Measurements from ENCODE around the gene FBH1. TPM values are rescaled to one million over a fixed set of nuclear protein-coding genes. Genes with fewer than 3 reads are reported as not detected.

The FBH1 gene
- total and polyA plus RNA-seq, 10 of the 15 experiments (the other 5 are each of a cell fraction or from before 2014, with no cell fraction given), result 6.1 to 67.6 (median 47.2) TPM

DNA sequence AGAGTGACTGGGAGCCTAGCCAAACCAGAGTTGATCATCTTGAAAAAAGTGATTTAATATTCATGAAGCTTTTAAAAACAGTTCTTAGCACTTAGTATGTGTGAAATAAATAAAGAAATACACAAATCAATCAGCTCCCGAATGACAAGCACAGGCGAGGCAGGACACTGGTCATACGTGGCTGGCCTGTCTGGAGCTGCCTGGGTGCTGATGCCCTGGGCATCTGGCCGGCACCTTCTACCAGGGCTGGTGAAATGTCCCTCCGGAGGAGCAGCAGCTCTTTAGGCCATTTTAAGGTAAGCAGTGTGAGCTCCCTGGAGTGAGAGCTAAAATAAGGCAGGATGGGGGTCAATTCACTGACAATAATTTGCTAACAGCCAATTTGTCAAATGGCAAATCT is 63.6 kb downstream of the FBH1 start:
- no peak for DNase-seq (ENCODE audit: low read depth, low spot score)
- H3K4me1 ChIP-seq (ENCODE audit: control insufficient read depth, insufficient read depth, low read length), result no peaks in the 10 kb centered on the region
- H2AFZ ChIP-seq (ENCODE audit: control insufficient read depth, low read depth, low read length), result no peak overlapping the region
- H3K4me2 ChIP-seq (ENCODE audit: control insufficient read depth, insufficient read depth), result no peak overlapping the region
- CTCF ChIA-PET, result interaction anchor here (0.7 to 1.6 kb wide), 2 partner anchors 40 to 60 kb away, joined by 5 to 6 read pairs; no protein-coding TSS in a partner anchor
- peaks cover 0 to 4% of the 10 kb centered on the region in 2 experiments; a peak in 1 of 4 replicates for H3K36me3 ChIP-seq (ENCODE audit: control insufficient read depth in 2 of 2, insufficient read depth in 2 of 2, low read length in 1 of 2)
- no peaks in the 10 kb centered on the region for H3K9me3 ChIP-seq (replicated peaks; ENCODE audit: control insufficient read depth, insufficient read depth, low read length)
- ATAC-seq, result no peak
- no peak overlapping the region for H3K27ac ChIP-seq (ENCODE audit: control insufficient read depth, insufficient read depth)
- 56% methylated on average over 5 of the region's 5 CpGs for WGBS (ENCODE audit: insufficient coverage, insufficient replicate concordance, low lambda C conversion rate, missing lambda C conversion rate)
- no peak for FAIRE-seq
- POLR2A ChIA-PET, result interaction anchor here (0.7 kb wide), 1 partner anchor 415 kb away, joined by 3 read pairs; no protein-coding TSS in a partner anchor
- in situ Hi-C loops (cut with MboI), result no loop called here
- intact Hi-C loops (cut with micrococcal nuclease; ENCODE audit: unreplicated experiment), result no loop called here
- RAD21 ChIA-PET (ENCODE audit: unreplicated experiment), result no interaction called here
- H3K27me3 ChIP-seq (replicated peaks in 1 of 2; ENCODE audit: control insufficient read depth in 2 of 2, insufficient read depth in 2 of 2, low read length in 1 of 2), result no peaks in the 10 kb centered on the region
- no TSS peak for BruUV-seq (replicated peaks)
- no peaks in the 10 kb centered on the region for H3K79me2 ChIP-seq (ENCODE audit: control insufficient read depth, insufficient read depth, low read length)
- SMC1A ChIA-PET (ENCODE audit: uncharacterized antibody, unreplicated experiment), result interaction anchor here (0.9 to 2.0 kb wide), 3 partner anchors 17 to 109 kb away, joined by 4 read pairs; no protein-coding TSS in a partner anchor
- H3K4me3 ChIP-seq, result no peak overlapping the region
- H4K20me1 ChIP-seq (ENCODE audit: control insufficient read depth, insufficient read depth), result no peaks in the 10 kb centered on the region
- H3K9ac ChIP-seq (ENCODE audit: control insufficient read depth, insufficient read depth, low read length), result no peak overlapping the region
- TF ChIP-seq, protein P1, sequence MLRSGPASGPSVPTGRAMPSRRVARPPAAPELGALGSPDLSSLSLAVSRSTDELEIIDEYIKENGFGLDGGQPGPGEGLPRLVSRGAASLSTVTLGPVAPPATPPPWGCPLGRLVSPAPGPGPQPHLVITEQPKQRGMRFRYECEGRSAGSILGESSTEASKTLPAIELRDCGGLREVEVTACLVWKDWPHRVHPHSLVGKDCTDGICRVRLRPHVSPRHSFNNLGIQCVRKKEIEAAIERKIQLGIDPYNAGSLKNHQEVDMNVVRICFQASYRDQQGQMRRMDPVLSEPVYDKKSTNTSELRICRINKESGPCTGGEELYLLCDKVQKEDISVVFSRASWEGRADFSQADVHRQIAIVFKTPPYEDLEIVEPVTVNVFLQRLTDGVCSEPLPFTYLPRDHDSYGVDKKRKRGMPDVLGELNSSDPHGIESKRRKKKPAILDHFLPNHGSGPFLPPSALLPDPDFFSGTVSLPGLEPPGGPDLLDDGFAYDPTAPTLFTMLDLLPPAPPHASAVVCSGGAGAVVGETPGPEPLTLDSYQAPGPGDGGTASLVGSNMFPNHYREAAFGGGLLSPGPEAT (IDR thresholded peaks at IDR 0.05; ENCODE audit: low read depth), result no peak
- no peak for TF ChIP-seq SREBF2 (IDR thresholded peaks at IDR 0.05; ENCODE audit: low read length)
- TF ChIP-seq, protein P2, sequence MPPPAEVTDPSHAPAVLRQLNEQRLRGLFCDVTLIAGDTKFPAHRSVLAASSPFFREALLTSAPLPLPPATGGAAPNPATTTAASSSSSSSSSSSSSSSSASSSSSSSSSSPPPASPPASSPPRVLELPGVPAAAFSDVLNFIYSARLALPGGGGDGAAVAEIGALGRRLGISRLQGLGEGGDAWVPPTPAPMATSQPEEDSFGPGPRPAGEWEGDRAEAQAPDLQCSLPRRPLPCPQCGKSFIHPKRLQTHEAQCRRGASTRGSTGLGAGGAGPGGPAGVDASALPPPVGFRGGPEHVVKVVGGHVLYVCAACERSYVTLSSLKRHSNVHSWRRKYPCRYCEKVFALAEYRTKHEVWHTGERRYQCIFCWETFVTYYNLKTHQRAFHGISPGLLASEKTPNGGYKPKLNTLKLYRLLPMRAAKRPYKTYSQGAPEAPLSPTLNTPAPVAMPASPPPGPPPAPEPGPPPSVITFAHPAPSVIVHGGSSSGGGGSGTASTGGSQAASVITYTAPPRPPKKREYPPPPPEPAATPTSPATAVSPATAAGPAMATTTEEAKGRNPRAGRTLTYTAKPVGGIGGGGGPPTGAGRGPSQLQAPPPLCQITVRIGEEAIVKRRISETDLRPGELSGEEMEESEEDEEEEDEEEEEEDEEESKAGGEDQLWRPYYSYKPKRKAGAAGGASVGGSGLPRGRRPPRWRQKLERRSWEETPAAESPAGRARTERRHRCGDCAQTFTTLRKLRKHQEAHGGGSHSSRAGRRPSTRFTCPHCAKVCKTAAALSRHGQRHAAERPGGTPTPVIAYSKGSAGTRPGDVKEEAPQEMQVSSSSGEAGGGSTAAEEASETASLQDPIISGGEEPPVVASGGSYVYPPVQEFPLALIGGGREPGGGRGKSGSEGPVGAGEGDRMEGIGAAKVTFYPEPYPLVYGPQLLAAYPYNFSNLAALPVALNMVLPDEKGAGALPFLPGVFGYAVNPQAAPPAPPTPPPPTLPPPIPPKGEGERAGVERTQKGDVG (CRISPR knock-in tag; IDR thresholded peaks at IDR 0.05), result no peak
- no peak for TF ChIP-seq ASH2L (IDR thresholded peaks at IDR 0.05; ENCODE audit: borderline replicate concordance, low read depth)
- no peak for TF ChIP-seq POLR2A (IDR thresholded peaks at IDR 0.05; ENCODE audit: low read depth, low read length)
- no peak for TF ChIP-seq CREM (IDR thresholded peaks at IDR 0.05; ENCODE audit: low read depth)
- TF ChIP-seq TBL1XR1 (IDR thresholded peaks at IDR 0.05; ENCODE audit: low read depth, low read length), result no peak
- TF ChIP-seq, protein P3, sequence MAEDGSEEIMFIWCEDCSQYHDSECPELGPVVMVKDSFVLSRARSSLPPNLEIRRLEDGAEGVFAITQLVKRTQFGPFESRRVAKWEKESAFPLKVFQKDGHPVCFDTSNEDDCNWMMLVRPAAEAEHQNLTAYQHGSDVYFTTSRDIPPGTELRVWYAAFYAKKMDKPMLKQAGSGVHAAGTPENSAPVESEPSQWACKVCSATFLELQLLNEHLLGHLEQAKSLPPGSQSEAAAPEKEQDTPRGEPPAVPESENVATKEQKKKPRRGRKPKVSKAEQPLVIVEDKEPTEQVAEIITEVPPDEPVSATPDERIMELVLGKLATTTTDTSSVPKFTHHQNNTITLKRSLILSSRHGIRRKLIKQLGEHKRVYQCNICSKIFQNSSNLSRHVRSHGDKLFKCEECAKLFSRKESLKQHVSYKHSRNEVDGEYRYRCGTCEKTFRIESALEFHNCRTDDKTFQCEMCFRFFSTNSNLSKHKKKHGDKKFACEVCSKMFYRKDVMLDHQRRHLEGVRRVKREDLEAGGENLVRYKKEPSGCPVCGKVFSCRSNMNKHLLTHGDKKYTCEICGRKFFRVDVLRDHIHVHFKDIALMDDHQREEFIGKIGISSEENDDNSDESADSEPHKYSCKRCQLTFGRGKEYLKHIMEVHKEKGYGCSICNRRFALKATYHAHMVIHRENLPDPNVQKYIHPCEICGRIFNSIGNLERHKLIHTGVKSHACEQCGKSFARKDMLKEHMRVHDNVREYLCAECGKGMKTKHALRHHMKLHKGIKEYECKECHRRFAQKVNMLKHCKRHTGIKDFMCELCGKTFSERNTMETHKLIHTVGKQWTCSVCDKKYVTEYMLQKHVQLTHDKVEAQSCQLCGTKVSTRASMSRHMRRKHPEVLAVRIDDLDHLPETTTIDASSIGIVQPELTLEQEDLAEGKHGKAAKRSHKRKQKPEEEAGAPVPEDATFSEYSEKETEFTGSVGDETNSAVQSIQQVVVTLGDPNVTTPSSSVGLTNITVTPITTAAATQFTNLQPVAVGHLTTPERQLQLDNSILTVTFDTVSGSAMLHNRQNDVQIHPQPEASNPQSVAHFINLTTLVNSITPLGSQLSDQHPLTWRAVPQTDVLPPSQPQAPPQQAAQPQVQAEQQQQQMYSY (CRISPR knock-in tag; IDR thresholded peaks at IDR 0.05), result no peak
- no peak for TF ChIP-seq ZNF274 (IDR thresholded peaks at IDR 0.05; ENCODE audit: insufficient read depth, insufficient read length)
- no peak for TF ChIP-seq NR2F1 (conservative IDR thresholded peaks at IDR 0.05)
- no peak for TF ChIP-seq RB1 (IDR thresholded peaks at IDR 0.05; ENCODE audit: borderline replicate concordance)
- no peak for TF ChIP-seq RFX5 (IDR thresholded peaks at IDR 0.05; ENCODE audit: low read depth, low read length)
- no peak for TF ChIP-seq DPF2 (IDR thresholded peaks at IDR 0.05)
- TF ChIP-seq, protein P4, sequence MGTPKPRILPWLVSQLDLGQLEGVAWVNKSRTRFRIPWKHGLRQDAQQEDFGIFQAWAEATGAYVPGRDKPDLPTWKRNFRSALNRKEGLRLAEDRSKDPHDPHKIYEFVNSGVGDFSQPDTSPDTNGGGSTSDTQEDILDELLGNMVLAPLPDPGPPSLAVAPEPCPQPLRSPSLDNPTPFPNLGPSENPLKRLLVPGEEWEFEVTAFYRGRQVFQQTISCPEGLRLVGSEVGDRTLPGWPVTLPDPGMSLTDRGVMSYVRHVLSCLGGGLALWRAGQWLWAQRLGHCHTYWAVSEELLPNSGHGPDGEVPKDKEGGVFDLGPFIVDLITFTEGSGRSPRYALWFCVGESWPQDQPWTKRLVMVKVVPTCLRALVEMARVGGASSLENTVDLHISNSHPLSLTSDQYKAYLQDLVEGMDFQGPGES (IDR thresholded peaks at IDR 0.05), result no peak
- TF ChIP-seq BACH1 (IDR thresholded peaks at IDR 0.05; ENCODE audit: borderline replicate concordance), result no peak
- TF ChIP-seq ZSCAN29 (IDR thresholded peaks at IDR 0.05), result no peak

Measured in GM12878 (cell line).